CD8-positive, alpha-beta memory T cell (primary cell): ENCODE results near the gene EEPD1. TPM values are rescaled to one million over a fixed set of nuclear protein-coding genes. Genes with fewer than 3 reads are reported as not detected.

Source experiments
- CTCF ChIA-PET: fragments of 350-600 bp; sonication (Branson Sonifier 250); formaldehyde crosslinking; loops from one replicate; lab custom pipeline; 2021; ENCODE audit warnings: antibody characterized with exemption; lab: Charles Lee
- POLR2A ChIA-PET: fragments of 350-600 bp; sonication (Branson Sonifier 250); formaldehyde crosslinking; loops from one replicate; lab custom pipeline; 2021; ENCODE audit warnings: antibody characterized with exemption; lab: Charles Lee
- DNase-seq, 5 donors: peaks; one replicate each; pipeline versions ENCODE4 v3.0.0 to v3.0.0-alpha.2; 2020 to 2022; ENCODE audit warnings: mixed read lengths in 1 of 5
- H3K27ac ChIP-seq: one replicate; pipeline ENCODE4 v1.7.0; 2013; ENCODE audit warnings: low read depth, mild to moderate bottlenecking, low read length, moderate library complexity
- H3K27me3 ChIP-seq: 2 replicates; pipeline ENCODE4 v1.7.0; 2013; ENCODE audit warnings: low read length, mild to moderate bottlenecking; ENCODE audit not compliant: insufficient read depth, poor library complexity, severe bottlenecking
- H3K36me3 ChIP-seq: 2 replicates; pipeline ENCODE4 v1.7.0; 2013; ENCODE audit warnings: mild to moderate bottlenecking, low read length, moderate library complexity; ENCODE audit not compliant: insufficient read depth
- H3K4me1 ChIP-seq: 2 replicates; pipeline ENCODE4 v1.7.0; 2013; ENCODE audit warnings: mild to moderate bottlenecking, low read length, moderate library complexity; ENCODE audit not compliant: insufficient read depth
- H3K4me3 ChIP-seq: 2 replicates; pipeline ENCODE4 v1.7.0; 2013; ENCODE audit warnings: mild to moderate bottlenecking, low read length
- H3K9me3 ChIP-seq: 2 replicates; pipeline ENCODE4 v1.7.0; 2013; ENCODE audit warnings: mild to moderate bottlenecking, low read length
- H3K27ac Mint-ChIP-seq, 8 donors: one replicate each; pipeline ENCODE4 v1.8.0; 2020 to 2021; ENCODE audit warnings: mixed read lengths in 8 of 8, mild to moderate bottlenecking in 6 of 8, inconsistent platforms in 3 of 8, moderate library complexity in 3 of 8
- H3K27me3 Mint-ChIP-seq, 2 donors: one replicate each; pipeline ENCODE4 v1.8.0; 2020 to 2021; ENCODE audit warnings: mixed read lengths in 2 of 2, mild to moderate bottlenecking in 1 of 2, moderate library complexity in 1 of 2
- H3K36me3 Mint-ChIP-seq, 3 donors: one replicate each; pipeline ENCODE4 v1.8.0; 2020 to 2021; ENCODE audit warnings: mixed read lengths in 3 of 3, inconsistent platforms in 1 of 3, mild to moderate bottlenecking in 1 of 3
- H3K4me1 Mint-ChIP-seq, 3 donors: one replicate each; pipeline ENCODE4 v1.8.0; 2020 to 2021; ENCODE audit warnings: mixed read lengths in 3 of 3, inconsistent platforms in 1 of 3, mild to moderate bottlenecking in 1 of 3
- H3K4me3 Mint-ChIP-seq, 7 donors: one replicate each; pipeline ENCODE4 v1.8.0; 2020 to 2021; ENCODE audit warnings: mixed read lengths in 7 of 7, mild to moderate bottlenecking in 6 of 7, moderate library complexity in 4 of 7, inconsistent platforms in 2 of 7
- H3K9me3 Mint-ChIP-seq, 5 donors: one replicate each; pipeline ENCODE4 v1.8.0; 2020 to 2022; ENCODE audit warnings: mixed read lengths in 5 of 5, mild to moderate bottlenecking in 3 of 5, moderate library complexity in 2 of 5, inconsistent platforms in 1 of 5
- polyA plus RNA-seq: library from polyadenylated mRNA; unstranded; fragments of 300-500 nt; fragmentation: Illumina TruSeq; gene quantifications from one replicate; pipeline ENCODE4 v1.2.3, GENCODE V29; 2021
- total RNA-seq, 2 experiments: library from RNA; stranded (reverse); gene quantifications; one replicate each; pipeline ENCODE4 v1.2.3, GENCODE V29; 2021

Gene EEPD1
- total and polyA plus RNA-seq, 3 experiments from 2014 or later = 0.66 to 15.0 (median 0.84) TPM

- H3K36me3 Mint-ChIP-seq = no peaks in the 10 kb centered on the region
- no peak for DNase-seq
- peaks cover 0 to 4% of the 10 kb centered on the region in 2 donors for H3K27me3 Mint-ChIP-seq
- CTCF ChIA-PET = no interaction called here
- no peaks in the 10 kb centered on the region for H3K36me3 ChIP-seq
- POLR2A ChIA-PET = no interaction called here
- no peaks in the 10 kb centered on the region for H3K4me1 ChIP-seq
- no peak overlapping the region for H3K4me3 Mint-ChIP-seq
- H3K27ac ChIP-seq = no peak overlapping the region
- no peak overlapping the region for H3K27ac Mint-ChIP-seq
- H3K4me3 ChIP-seq = no peak overlapping the region
- H3K9me3 Mint-ChIP-seq = no peaks in the 10 kb centered on the region
- no peaks in the 10 kb centered on the region for H3K9me3 ChIP-seq
- H3K27me3 ChIP-seq = no peaks in the 10 kb centered on the region
- H3K4me1 Mint-ChIP-seq = no peaks in the 10 kb centered on the region
Observed at GRCh38 chr7:36348256-36348655, 195.2 kb downstream of the EEPD1 start.

- no peaks in the 10 kb centered on the region for H3K36me3 ChIP-seq
- H3K4me1 Mint-ChIP-seq = no peaks in the 10 kb centered on the region
- H3K4me1 ChIP-seq = no peaks in the 10 kb centered on the region
- no peak for DNase-seq
- H3K27me3 Mint-ChIP-seq = peaks cover 0 to 4% of the 10 kb centered on the region in 2 donors
- H3K36me3 Mint-ChIP-seq = no peaks in the 10 kb centered on the region
- no peaks in the 10 kb centered on the region for H3K9me3 ChIP-seq
- ChIA-PET POLR2A (no interaction called here), CTCF (no interaction called here)
- no peak overlapping the region for H3K27ac ChIP-seq
- H3K4me3 ChIP-seq = no peak overlapping the region
- H3K27me3 ChIP-seq = no peaks in the 10 kb centered on the region
- no peaks in the 10 kb centered on the region for H3K9me3 Mint-ChIP-seq
- H3K4me3 Mint-ChIP-seq = no peak overlapping the region
- no peak overlapping the region for H3K27ac Mint-ChIP-seq
Observed at GRCh38 chr7:36348771-36349170, 195.7 kb downstream of the EEPD1 start.

- Mint-ChIP-seq H3K4me3 (no peak overlapping the region), H3K27ac (no peak overlapping the region), H3K4me1 (no peaks in the 10 kb centered on the region), H3K27me3 (peaks cover 0 to 4% of the 10 kb centered on the region in 2 donors), H3K9me3 (no peaks in the 10 kb centered on the region), H3K36me3 (no peaks in the 10 kb centered on the region)
- Histone ChIP-seq H3K27ac (no peak overlapping the region), H3K36me3 (no peaks in the 10 kb centered on the region), H3K4me3 (no peak overlapping the region), H3K9me3 (no peaks in the 10 kb centered on the region), H3K27me3 (no peaks in the 10 kb centered on the region), H3K4me1 (no peaks in the 10 kb centered on the region)
- DNase-seq = no peak
- POLR2A ChIA-PET = no interaction called here
- CTCF ChIA-PET = no interaction called here
Observed at GRCh38 chr7:36349626-36350025, 196.6 kb downstream of the EEPD1 start.

Other genes with a start within 250 kb of the EEPD1 start
- gene ANLN, start 236.6 kb downstream of the EEPD1 start, total RNA-seq = 10 to 100 TPM; 29.1 to 31.0 TPM
- gene ANLN, start 236.6 kb downstream of the EEPD1 start, polyA plus RNA-seq = 0.25 TPM